ENCODE measurements around the gene C11orf68.
A peak's percentile ranks its signal among the peaks of the same experiment; 100 is the strongest.

The C11orf68 gene

DNA sequence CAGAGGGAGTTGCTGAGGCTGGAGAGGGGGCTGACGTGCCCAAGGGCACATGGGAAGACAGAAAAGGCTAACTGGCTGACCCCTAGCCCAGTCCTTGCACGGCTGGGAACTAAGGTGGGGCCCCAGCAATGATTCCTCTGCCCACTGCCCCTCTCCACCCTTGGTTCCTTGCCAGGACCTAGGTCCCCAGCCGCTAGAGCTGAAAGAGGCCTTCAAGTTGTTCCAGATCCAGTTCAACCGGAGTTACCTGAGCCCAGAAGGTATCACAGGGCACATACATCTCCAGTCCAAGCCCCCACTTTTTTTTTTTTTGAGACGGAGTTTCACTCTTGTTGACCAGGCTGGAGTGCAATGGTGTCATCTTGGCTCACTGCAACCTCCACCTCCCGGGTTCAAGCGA is 38.8 kb downstream of the C11orf68 start:
- no peak overlapping the region for H3K4me3 ChIP-seq (ENCODE audit: low read depth, low read length)
- no peaks in the 10 kb centered on the region for H3K27me3 ChIP-seq (ENCODE audit: control insufficient read depth, insufficient read depth, low read length)
- H3K4me1 ChIP-seq (ENCODE audit: control insufficient read depth, insufficient read depth, low read length) = no peaks in the 10 kb centered on the region
- H3K36me3 ChIP-seq (ENCODE audit: control insufficient read depth, insufficient read depth, low read length) = peaks cover 32% of the 10 kb centered on the region
- H3K9ac ChIP-seq (ENCODE audit: low read length) = no peak overlapping the region
- H3K9me3 ChIP-seq (ENCODE audit: control insufficient read depth, insufficient read depth, low read depth, low read length) = no peaks in the 10 kb centered on the region
- no peak overlapping the region for H3K27ac ChIP-seq (ENCODE audit: low read depth, low read length)

- H3K27me3 ChIP-seq (ENCODE audit: control insufficient read depth, insufficient read depth, low read length) = no peaks in the 10 kb centered on the region
- no peak within 1 kb of the TSS for H3K9ac ChIP-seq (ENCODE audit: low read length)
- H3K27ac ChIP-seq (ENCODE audit: low read depth, low read length) = no peak within 1 kb of the TSS
- no peak within 1 kb of the TSS for H3K4me3 ChIP-seq (ENCODE audit: low read depth, low read length)
- H3K4me1 ChIP-seq (ENCODE audit: control insufficient read depth, insufficient read depth, low read length) = no peaks in the 10 kb centered on the region
- H3K36me3 ChIP-seq (ENCODE audit: control insufficient read depth, insufficient read depth, low read length) = peaks cover 29% of the 10 kb centered on the region
- no peaks in the 10 kb centered on the region for H3K9me3 ChIP-seq (ENCODE audit: control insufficient read depth, insufficient read depth, low read depth, low read length)
These were observed 39.2 kb downstream of the C11orf68 start, which contains the start of gene CTSW for GRCh38 chr11:65879617-65880016. TSS of gene CTSW (plus strand) at chr11:65879837. CDS start at chr11:65879855, 18 bp downstream.

DNA sequence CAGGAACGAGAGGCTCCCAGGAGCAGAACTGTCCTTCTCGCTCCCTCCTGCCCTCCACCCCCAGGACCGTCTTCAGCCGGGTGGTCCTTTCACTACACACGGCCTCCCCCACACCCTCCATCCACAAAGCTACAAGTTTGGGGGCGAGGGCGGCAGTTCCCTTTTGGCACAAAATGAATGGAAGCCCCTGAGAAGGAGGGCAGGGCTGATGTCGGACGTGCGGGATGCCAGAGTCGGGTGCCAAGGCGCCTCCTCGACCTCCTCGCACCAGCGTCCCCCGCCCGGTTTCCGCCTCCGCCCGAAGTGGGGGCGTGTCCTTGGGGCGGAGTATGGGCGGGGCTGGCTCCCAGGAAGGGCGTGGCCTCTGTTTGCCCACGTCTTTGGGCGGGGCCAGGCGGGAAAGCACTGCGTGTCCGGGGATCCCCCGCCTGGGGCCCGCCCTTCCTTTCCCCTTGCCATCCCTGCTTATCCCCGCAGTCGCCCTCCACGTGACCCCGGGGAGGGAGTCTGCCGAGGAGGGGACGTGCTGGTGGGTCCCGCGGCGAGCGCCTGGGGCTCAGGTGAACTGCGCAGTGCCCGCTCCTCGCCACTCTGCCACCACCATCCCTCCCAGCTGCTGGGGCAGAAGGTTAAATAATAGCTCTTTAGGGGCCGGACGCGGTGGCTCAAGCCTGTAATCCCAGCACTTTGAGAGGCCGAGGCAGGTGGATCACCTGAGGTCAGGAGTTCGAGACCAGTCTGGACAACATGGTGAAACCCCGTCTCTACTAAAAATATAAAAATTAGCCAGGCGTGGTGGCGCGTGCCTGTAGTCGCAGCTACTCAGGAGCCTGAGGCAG is 45.3 kb downstream of the C11orf68 start:
- Histone ChIP-seq H3K9ac (ENCODE audit: low read length) (peak overlapping the region; percentile 68), H3K4me3 (ENCODE audit: low read depth, low read length) (peak overlapping the region; percentile 71), H3K9me3 (ENCODE audit: control insufficient read depth, insufficient read depth, low read depth, low read length) (no peaks in the 10 kb centered on the region), H3K27me3 (ENCODE audit: control insufficient read depth, insufficient read depth, low read length) (0 out of 2 replicates have a peak, but pooled peaks cover 2% of the 10 kb centered on the region), H3K36me3 (ENCODE audit: control insufficient read depth, insufficient read depth, low read length) (no peaks in the 10 kb centered on the region; the same call in 1 of the 2 replicates), H3K27ac (ENCODE audit: low read depth, low read length) (no peak overlapping the region), H3K4me1 (ENCODE audit: control insufficient read depth, insufficient read depth, low read length) (peaks cover 6% of the 10 kb centered on the region; the same call in 1 of the 2 replicates)

DNA sequence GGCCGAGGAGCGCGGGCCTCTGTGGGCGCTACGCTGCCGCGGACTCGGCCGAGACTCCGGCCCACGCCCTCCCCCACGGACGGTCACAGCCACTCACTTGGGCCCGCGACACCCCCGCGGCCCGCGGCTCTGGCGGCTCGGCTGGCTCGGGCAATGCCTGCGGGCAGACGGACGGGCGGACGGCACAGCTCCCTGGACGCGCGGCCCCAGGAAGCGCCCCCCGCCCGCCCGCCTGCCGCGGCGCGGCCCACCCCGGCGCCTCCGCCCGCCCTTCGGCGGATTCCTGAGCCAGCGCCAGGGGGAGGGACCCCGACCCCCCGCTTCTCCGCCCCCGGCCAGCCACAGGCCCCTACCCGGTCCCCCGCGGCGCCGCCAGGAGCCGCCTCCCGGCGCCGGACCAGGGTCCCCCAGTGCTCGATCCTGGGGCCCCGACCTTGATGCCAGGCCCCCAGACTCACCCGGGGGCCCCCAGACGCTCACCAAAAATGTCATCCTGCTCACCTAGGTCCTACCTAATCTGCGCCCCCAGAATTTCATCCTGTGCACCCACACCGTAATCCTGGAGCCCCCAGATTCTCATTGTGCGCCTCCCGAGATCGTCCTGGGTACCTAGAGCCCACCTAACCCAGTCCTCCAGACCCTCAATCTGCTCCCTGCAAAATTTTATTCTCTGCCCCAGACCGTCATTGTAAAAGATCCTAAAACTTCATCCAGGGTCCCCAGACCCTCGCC is 46.1 kb downstream of the C11orf68 start, which contains the start of gene EFEMP2:
Gene EFEMP2, minus strand, starts transcription at position 215 of the 732 bp plus-strand sequence. CDS start 446 bp downstream, outside the sequence.
- no peaks in the 10 kb centered on the region for H3K9me3 ChIP-seq (ENCODE audit: control insufficient read depth, insufficient read depth, low read depth, low read length)
- peak within 1 kb of the TSS; percentile 71 for H3K4me3 ChIP-seq (ENCODE audit: low read depth, low read length)
- no peak within 1 kb of the TSS for H3K27ac ChIP-seq (ENCODE audit: low read depth, low read length)
- peak within 1 kb of the TSS; percentile 84 for H3K9ac ChIP-seq (ENCODE audit: low read length)
- no peaks in the 10 kb centered on the region; the same call in 1 of the 2 replicates for H3K36me3 ChIP-seq (ENCODE audit: control insufficient read depth, insufficient read depth, low read length)
- peaks cover 6% of the 10 kb centered on the region; the same call in 1 of the 2 replicates for H3K4me1 ChIP-seq (ENCODE audit: control insufficient read depth, insufficient read depth, low read length)
- 0 out of 2 replicates have a peak, but pooled peaks cover 2% of the 10 kb centered on the region for H3K27me3 ChIP-seq (ENCODE audit: control insufficient read depth, insufficient read depth, low read length)

GRCh38 chr11:65871811-65872548 is 46.9 kb downstream of the C11orf68 start:
- Histone ChIP-seq H3K9ac (ENCODE audit: low read length) (peak overlapping the region; percentile 84), H3K27me3 (ENCODE audit: control insufficient read depth, insufficient read depth, low read length) (0 out of 2 replicates have a peak, but pooled peaks cover 2% of the 10 kb centered on the region), H3K36me3 (ENCODE audit: control insufficient read depth, insufficient read depth, low read length) (peaks cover 3% of the 10 kb centered on the region; the same call in 1 of the 2 replicates), H3K4me1 (ENCODE audit: control insufficient read depth, insufficient read depth, low read length) (peaks cover 10% of the 10 kb centered on the region), H3K27ac (ENCODE audit: low read depth, low read length) (no peak overlapping the region), H3K4me3 (ENCODE audit: low read depth, low read length) (peak overlapping the region; percentile 71), H3K9me3 (ENCODE audit: control insufficient read depth, insufficient read depth, low read depth, low read length) (no peaks in the 10 kb centered on the region)

DNA sequence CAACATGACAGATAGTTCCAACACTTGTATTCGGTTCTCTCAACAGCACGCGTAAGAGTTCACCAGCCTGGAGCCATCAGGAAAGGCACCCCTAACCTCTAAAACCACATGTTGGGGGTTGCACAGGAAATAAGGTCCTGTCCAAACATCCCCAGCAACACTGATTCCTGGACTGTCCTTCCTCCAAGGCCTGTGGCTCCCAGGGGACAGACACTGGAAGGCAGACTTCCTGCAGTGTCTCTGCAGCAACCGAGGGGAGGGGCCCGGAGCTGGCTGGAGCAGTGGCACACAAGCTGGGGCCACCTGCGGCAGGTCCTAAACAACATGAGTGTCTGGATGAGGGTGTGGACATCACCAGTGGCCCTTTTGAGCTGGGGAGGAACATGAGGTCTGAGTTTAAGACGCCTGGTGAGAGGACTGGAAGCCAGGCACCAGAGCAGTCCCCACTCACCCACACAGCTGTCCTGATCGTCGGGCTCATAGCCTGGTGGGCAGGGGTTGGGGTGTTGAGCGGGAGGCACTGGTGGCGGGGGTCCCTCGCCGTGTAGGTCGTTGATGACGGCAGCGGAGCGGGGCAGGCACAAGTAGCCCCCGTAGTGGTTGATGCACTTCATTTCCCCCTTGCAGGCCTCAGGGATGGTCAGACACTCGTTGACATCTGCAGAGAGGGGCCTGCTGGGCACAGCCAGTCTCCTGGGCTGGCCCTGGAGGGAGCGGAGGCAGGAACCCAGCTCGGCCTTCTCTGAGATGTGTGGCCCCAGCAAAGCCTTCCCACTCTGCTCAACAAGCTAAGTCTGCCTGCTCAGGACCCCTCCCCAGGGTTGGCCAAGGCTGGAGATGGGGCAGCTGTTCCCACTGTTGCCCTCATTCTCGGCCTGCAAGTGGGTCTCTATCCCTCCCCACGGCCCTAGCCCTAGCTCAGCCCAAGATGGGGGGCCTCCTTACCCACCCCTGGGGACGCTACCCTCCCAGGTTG is 47.9 kb downstream of the C11orf68 start:
- no peak overlapping the region; the same call in 1 of the 2 replicates for H3K4me3 ChIP-seq (ENCODE audit: low read depth, low read length)
- 0 out of 2 replicates have a peak, but pooled peaks cover 2% of the 10 kb centered on the region for H3K27me3 ChIP-seq (ENCODE audit: control insufficient read depth, insufficient read depth, low read length)
- peak overlapping the region; percentile 23 for H3K9ac ChIP-seq (ENCODE audit: low read length)
- H3K9me3 ChIP-seq (ENCODE audit: control insufficient read depth, insufficient read depth, low read depth, low read length) = no peaks in the 10 kb centered on the region
- H3K36me3 ChIP-seq (ENCODE audit: control insufficient read depth, insufficient read depth, low read length) = peaks cover 11% of the 10 kb centered on the region; the same call in 1 of the 2 replicates
- H3K27ac ChIP-seq (ENCODE audit: low read depth, low read length) = no peak overlapping the region
- peaks cover 12% of the 10 kb centered on the region for H3K4me1 ChIP-seq (ENCODE audit: control insufficient read depth, insufficient read depth, low read length)

GRCh38 chr11:65870307-65870658 is 48.6 kb downstream of the C11orf68 start:
- H3K4me1 ChIP-seq (ENCODE audit: control insufficient read depth, insufficient read depth, low read length) = peaks cover 12% of the 10 kb centered on the region
- 0 out of 2 replicates have a peak, but pooled peaks cover 2% of the 10 kb centered on the region for H3K27me3 ChIP-seq (ENCODE audit: control insufficient read depth, insufficient read depth, low read length)
- no peaks in the 10 kb centered on the region for H3K9me3 ChIP-seq (ENCODE audit: control insufficient read depth, insufficient read depth, low read depth, low read length)
- H3K27ac ChIP-seq (ENCODE audit: low read depth, low read length) = no peak overlapping the region
- H3K36me3 ChIP-seq (ENCODE audit: control insufficient read depth, insufficient read depth, low read length) = peaks cover 18% of the 10 kb centered on the region
- no peak overlapping the region for H3K9ac ChIP-seq (ENCODE audit: low read length)
- no peak overlapping the region for H3K4me3 ChIP-seq (ENCODE audit: low read depth, low read length)

- Histone ChIP-seq H3K27ac (ENCODE audit: low read depth, low read length) (no peak overlapping the region), H3K9me3 (ENCODE audit: control insufficient read depth, insufficient read depth, low read depth, low read length) (no peaks in the 10 kb centered on the region), H3K4me1 (ENCODE audit: control insufficient read depth, insufficient read depth, low read length) (peaks cover 12% of the 10 kb centered on the region), H3K4me3 (ENCODE audit: low read depth, low read length) (no peak overlapping the region), H3K9ac (ENCODE audit: low read length) (no peak overlapping the region), H3K27me3 (ENCODE audit: control insufficient read depth, insufficient read depth, low read length) (0 out of 2 replicates have a peak, but pooled peaks cover 2% of the 10 kb centered on the region), H3K36me3 (ENCODE audit: control insufficient read depth, insufficient read depth, low read length) (peaks cover 24% of the 10 kb centered on the region)
These were observed 49.1 kb downstream of the C11orf68 start for GRCh38 chr11:65869643-65870306.

DNA sequence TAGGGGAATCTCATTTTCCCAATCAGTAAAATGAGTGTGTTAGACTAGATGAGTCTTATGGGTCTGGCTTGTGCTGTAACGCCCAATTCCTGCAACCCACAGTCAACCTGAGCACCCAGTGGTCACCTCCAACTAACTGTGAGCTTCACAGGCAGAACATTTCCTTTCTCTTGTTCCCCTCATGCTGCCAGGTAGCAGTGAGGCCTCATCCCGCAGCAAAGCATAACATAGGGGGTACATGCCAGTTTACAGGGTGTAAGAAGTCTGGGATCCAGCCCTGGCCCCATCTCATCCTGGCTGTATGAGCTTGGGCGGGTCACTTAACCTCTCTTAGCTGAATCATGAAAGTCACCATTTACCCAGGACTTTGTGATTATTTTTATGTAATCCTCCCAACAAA is 50.0 kb downstream of the C11orf68 start:
- Histone ChIP-seq H3K4me1 (ENCODE audit: control insufficient read depth, insufficient read depth, low read length) (peaks cover 12% of the 10 kb centered on the region), H3K27me3 (ENCODE audit: control insufficient read depth, insufficient read depth, low read length) (0 out of 2 replicates have a peak, but pooled peaks cover 2% of the 10 kb centered on the region), H3K4me3 (ENCODE audit: low read depth, low read length) (no peak overlapping the region), H3K27ac (ENCODE audit: low read depth, low read length) (no peak overlapping the region), H3K36me3 (ENCODE audit: control insufficient read depth, insufficient read depth, low read length) (peaks cover 32% of the 10 kb centered on the region), H3K9ac (ENCODE audit: low read length) (no peak overlapping the region), H3K9me3 (ENCODE audit: control insufficient read depth, insufficient read depth, low read depth, low read length) (no peaks in the 10 kb centered on the region)
